Measurements from ENCODE around the gene FAM3D.

Gene FAM3D

GRCh38 chr3:58620421-58620820 lies 46.2 kb downstream of the FAM3D start:
- Histone ChIP-seq H3K27ac (replicated peaks) (no peak overlapping the region), H3K4me3 (replicated peaks; ENCODE audit: insufficient read depth, low read length) (no peak overlapping the region), H3K27me3 (ENCODE audit: insufficient read depth, poor library complexity, severe bottlenecking) (no peaks in the 10 kb centered on the region)
- TF ChIP-seq CTCF (IDR thresholded peaks at IDR 0.05; ENCODE audit: insufficient read depth, low read length), result no peak
- no peak for TF ChIP-seq POLR2AphosphoS5 (IDR thresholded peaks at IDR 0.05; ENCODE audit: low read depth)
- no peak for TF ChIP-seq SPI1 (IDR thresholded peaks at IDR 0.05; ENCODE audit: borderline replicate concordance, low read depth)
- TF ChIP-seq GABPA (IDR thresholded peaks at IDR 0.05; ENCODE audit: low read depth), result no peak
- no peak for TF ChIP-seq REST (IDR thresholded peaks at IDR 0.05; ENCODE audit: insufficient replicate concordance, low read depth)
- no peak for DNase-seq (ENCODE audit: low read depth in 1 of 2, low spot score in 1 of 2)

- H3K27ac ChIP-seq (replicated peaks), result no peak overlapping the region
- DNase-seq (ENCODE audit: low read depth in 1 of 2, low spot score in 1 of 2), result no peak
- no peaks in the 10 kb centered on the region for H3K27me3 ChIP-seq (ENCODE audit: insufficient read depth, poor library complexity, severe bottlenecking)
- H3K4me3 ChIP-seq (replicated peaks; ENCODE audit: insufficient read depth, low read length), result no peak overlapping the region
- TF ChIP-seq POLR2AphosphoS5 (IDR thresholded peaks at IDR 0.05; ENCODE audit: low read depth), result no peak
- no peak for TF ChIP-seq SPI1 (IDR thresholded peaks at IDR 0.05; ENCODE audit: borderline replicate concordance, low read depth)
- no peak for TF ChIP-seq GABPA (IDR thresholded peaks at IDR 0.05; ENCODE audit: low read depth)
- TF ChIP-seq REST (IDR thresholded peaks at IDR 0.05; ENCODE audit: insufficient replicate concordance, low read depth), result no peak
- no peak for TF ChIP-seq CTCF (IDR thresholded peaks at IDR 0.05; ENCODE audit: insufficient read depth, low read length)
Observed at GRCh38 chr3:58617338-58617761, 49.2 kb downstream of the FAM3D start.

GRCh38 chr3:58613236-58614132 lies 53.1 kb downstream of the FAM3D start:
- TF ChIP-seq CTCF (IDR thresholded peaks at IDR 0.05; ENCODE audit: insufficient read depth, low read length) (no peak), GABPA (IDR thresholded peaks at IDR 0.05; ENCODE audit: low read depth) (no peak), SPI1 (IDR thresholded peaks at IDR 0.05; ENCODE audit: borderline replicate concordance, low read depth) (no peak), REST (IDR thresholded peaks at IDR 0.05; ENCODE audit: insufficient replicate concordance, low read depth) (no peak), POLR2AphosphoS5 (IDR thresholded peaks at IDR 0.05; ENCODE audit: low read depth) (no peak)
- Histone ChIP-seq H3K4me3 (replicated peaks; ENCODE audit: insufficient read depth, low read length) (no peak overlapping the region), H3K27me3 (ENCODE audit: insufficient read depth, poor library complexity, severe bottlenecking) (no peaks in the 10 kb centered on the region), H3K27ac (replicated peaks) (no peak overlapping the region)
- no peak for DNase-seq (ENCODE audit: low read depth in 1 of 2, low spot score in 1 of 2)

Data from HL-60 (cell line).